HepG2 (cell line): ENCODE data around the gene IL32. TPM values are rescaled to one million over a fixed set of nuclear protein-coding genes. Genes with fewer than 3 reads are reported as not detected.

ENCODE experiments used
- CBFB ChIP-seq: sonication (generic); formaldehyde crosslinking; IDR thresholded peaks from 2 replicates; pipeline ENCODE4 v1.4.0; 2020; ENCODE audit warnings: missing genetic modification reagents
- GTF3A ChIP-seq: sonication (generic); formaldehyde crosslinking; conservative IDR thresholded peaks from 2 replicates; pipeline ENCODE4 v1.4.0; 2020; ENCODE audit warnings: mild to moderate bottlenecking, missing genetic modification reagents
- KAT2B ChIP-seq: fragments of 150-350 bp; IDR thresholded peaks from 2 replicates; pipeline ENCODE4 v1.6.1; 2014; ENCODE audit warnings: low read depth, low read length, borderline replicate concordance
- KDM4B ChIP-seq: sonication (generic); formaldehyde crosslinking; IDR thresholded peaks from 2 replicates; pipeline ENCODE4 v1.4.0; 2020; ENCODE audit warnings: missing genetic modification reagents
- KLF9 ChIP-seq: IDR thresholded peaks from 2 replicates; pipeline ENCODE4 v1.6.1; 2016; ENCODE audit warnings: low read depth
- MXI1 ChIP-seq: IDR thresholded peaks from 3 replicates; pipeline ENCODE4 v1.6.1; 2012; ENCODE audit warnings: low read depth, low read length, inconsistent platforms, borderline replicate concordance
- NFYB ChIP-seq: sonication (generic); formaldehyde crosslinking; IDR thresholded peaks from 2 replicates; pipeline ENCODE4 v1.4.0; 2020; ENCODE audit warnings: missing genetic modification reagents
- STAG1 ChIP-seq: sonication (generic); formaldehyde crosslinking; IDR thresholded peaks from 2 replicates; pipeline ENCODE4 v1.4.0; 2020; ENCODE audit warnings: missing genetic modification reagents
- TBX2 ChIP-seq: sonication (generic); formaldehyde crosslinking; IDR thresholded peaks from 2 replicates; pipeline ENCODE4 v1.5.0; 2020; ENCODE audit warnings: missing genetic modification reagents, mild to moderate bottlenecking, borderline replicate concordance
- polyA plus RNA-seq, 8 experiments: library from polyadenylated mRNA; depleted of rRNA in 3 of 8; stranded (reverse) in 7 of 8; unstranded in 1 of 8; fragments of >200 nt; fragmentation: Illumina TruSeq in 4 of 8; extraction: Trizol in 4 of 8; gene quantifications; 2 replicates each; pipeline versions ENCODE4 v1.2.1 to v1.2.3, GENCODE V29; 2011 to 2016; ENCODE audit warnings: low read depth in 4 of 8, missing spikeins in 1 of 8, mixed read lengths in 1 of 8; ENCODE audit not compliant: insufficient read depth in 1 of 8
- total RNA-seq, 5 experiments: library from RNA; depleted of rRNA; stranded (reverse); fragments of >200 nt; fragmentation: Illumina TruSeq; extraction: Trizol; gene quantifications; 2 replicates each; pipeline ENCODE4 v1.2.3, GENCODE V29; 2016; ENCODE audit warnings: low read depth in 1 of 5
- TF ChIP-seq, protein P1 (sequence below): sonication (generic); formaldehyde crosslinking; IDR thresholded peaks from 2 replicates; pipeline ENCODE4 v1.4.0; 2020; ENCODE audit warnings: mild to moderate bottlenecking, missing genetic modification reagents, borderline replicate concordance
- TF ChIP-seq, protein P2 (sequence below): sonication (generic); formaldehyde crosslinking; IDR thresholded peaks from 2 replicates; pipeline ENCODE4 v1.5.1; 2020; ENCODE audit warnings: mild to moderate bottlenecking, missing genetic modification reagents, borderline replicate concordance
- TF ChIP-seq, protein P3 (sequence below): sonication (generic); formaldehyde crosslinking; IDR thresholded peaks from 2 replicates; pipeline ENCODE4 v1.4.0; 2020; ENCODE audit warnings: missing genetic modification reagents, borderline replicate concordance
- TF ChIP-seq, protein P4 (sequence below): sonication (generic); formaldehyde crosslinking; IDR thresholded peaks from 2 replicates; pipeline ENCODE4 v1.5.0; 2020; ENCODE audit warnings: missing genetic modification reagents
- TF ChIP-seq, protein P5 (sequence below): IDR thresholded peaks from 2 replicates; pipeline ENCODE4 v1.6.1; 2016; ENCODE audit warnings: missing compliant biosample characterization, missing genetic modification reagents, borderline replicate concordance

Gene IL32
- total and polyA plus RNA-seq, 2 of the 13 experiments (the other 11 are each of a cell fraction or from before 2014, with no cell fraction given): 115 to 165 TPM

DNA sequence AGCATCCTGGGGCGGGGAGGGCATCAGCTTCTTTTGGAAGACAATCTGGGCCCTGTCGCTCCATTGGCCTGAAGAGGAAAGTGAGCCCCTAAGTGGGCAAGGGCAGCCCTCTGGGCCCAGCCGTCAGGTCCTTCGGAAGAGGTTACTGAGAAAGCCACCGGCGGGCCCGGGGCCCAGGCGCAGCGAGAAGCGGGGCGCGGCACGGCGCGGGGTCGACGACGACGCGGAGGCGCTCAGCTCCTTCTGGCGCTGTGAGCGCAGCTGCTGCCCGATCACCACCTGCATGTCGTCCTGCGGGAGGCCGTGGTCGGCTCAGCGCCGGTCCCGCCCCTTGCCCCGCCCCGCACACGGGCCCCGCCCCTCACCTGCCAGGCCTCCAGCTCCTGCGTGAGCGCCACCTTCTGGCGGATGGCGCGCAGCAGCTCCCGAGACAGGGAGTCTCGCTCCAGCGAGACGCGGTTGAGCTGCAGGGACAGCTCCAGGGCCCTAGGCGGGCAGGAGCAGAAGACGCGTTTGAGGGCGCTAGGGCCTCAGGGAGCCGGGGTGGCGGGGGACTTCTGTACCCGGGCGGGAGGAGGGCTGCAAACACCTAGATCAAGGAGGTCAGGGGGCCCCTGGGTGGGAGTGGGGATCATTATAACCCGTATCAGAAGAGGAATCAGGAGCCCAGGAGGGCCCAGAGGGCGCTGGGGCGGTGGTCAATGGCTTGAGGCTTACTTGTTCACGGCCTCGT is 37.3 kb upstream of the IL32 start (continued):
- TF ChIP-seq, protein P1, sequence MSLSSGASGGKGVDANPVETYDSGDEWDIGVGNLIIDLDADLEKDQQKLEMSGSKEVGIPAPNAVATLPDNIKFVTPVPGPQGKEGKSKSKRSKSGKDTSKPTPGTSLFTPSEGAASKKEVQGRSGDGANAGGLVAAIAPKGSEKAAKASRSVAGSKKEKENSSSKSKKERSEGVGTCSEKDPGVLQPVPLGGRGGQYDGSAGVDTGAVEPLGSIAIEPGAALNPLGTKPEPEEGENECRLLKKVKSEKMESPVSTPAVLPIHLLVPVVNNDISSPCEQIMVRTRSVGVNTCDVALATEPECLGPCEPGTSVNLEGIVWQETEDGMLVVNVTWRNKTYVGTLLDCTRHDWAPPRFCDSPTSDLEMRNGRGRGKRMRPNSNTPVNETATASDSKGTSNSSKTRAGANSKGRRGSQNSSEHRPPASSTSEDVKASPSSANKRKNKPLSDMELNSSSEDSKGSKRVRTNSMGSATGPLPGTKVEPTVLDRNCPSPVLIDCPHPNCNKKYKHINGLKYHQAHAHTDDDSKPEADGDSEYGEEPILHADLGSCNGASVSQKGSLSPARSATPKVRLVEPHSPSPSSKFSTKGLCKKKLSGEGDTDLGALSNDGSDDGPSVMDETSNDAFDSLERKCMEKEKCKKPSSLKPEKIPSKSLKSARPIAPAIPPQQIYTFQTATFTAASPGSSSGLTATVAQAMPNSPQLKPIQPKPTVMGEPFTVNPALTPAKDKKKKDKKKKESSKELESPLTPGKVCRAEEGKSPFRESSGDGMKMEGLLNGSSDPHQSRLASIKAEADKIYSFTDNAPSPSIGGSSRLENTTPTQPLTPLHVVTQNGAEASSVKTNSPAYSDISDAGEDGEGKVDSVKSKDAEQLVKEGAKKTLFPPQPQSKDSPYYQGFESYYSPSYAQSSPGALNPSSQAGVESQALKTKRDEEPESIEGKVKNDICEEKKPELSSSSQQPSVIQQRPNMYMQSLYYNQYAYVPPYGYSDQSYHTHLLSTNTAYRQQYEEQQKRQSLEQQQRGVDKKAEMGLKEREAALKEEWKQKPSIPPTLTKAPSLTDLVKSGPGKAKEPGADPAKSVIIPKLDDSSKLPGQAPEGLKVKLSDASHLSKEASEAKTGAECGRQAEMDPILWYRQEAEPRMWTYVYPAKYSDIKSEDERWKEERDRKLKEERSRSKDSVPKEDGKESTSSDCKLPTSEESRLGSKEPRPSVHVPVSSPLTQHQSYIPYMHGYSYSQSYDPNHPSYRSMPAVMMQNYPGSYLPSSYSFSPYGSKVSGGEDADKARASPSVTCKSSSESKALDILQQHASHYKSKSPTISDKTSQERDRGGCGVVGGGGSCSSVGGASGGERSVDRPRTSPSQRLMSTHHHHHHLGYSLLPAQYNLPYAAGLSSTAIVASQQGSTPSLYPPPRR: peak; percentile 38; the same call in 1 of the 2 replicates
- 0 out of 2 replicates have a peak, but pooled peaks have one; percentile 42 for TF ChIP-seq CBFB (CRISPR knock-in tag)
- TF ChIP-seq, protein P2, sequence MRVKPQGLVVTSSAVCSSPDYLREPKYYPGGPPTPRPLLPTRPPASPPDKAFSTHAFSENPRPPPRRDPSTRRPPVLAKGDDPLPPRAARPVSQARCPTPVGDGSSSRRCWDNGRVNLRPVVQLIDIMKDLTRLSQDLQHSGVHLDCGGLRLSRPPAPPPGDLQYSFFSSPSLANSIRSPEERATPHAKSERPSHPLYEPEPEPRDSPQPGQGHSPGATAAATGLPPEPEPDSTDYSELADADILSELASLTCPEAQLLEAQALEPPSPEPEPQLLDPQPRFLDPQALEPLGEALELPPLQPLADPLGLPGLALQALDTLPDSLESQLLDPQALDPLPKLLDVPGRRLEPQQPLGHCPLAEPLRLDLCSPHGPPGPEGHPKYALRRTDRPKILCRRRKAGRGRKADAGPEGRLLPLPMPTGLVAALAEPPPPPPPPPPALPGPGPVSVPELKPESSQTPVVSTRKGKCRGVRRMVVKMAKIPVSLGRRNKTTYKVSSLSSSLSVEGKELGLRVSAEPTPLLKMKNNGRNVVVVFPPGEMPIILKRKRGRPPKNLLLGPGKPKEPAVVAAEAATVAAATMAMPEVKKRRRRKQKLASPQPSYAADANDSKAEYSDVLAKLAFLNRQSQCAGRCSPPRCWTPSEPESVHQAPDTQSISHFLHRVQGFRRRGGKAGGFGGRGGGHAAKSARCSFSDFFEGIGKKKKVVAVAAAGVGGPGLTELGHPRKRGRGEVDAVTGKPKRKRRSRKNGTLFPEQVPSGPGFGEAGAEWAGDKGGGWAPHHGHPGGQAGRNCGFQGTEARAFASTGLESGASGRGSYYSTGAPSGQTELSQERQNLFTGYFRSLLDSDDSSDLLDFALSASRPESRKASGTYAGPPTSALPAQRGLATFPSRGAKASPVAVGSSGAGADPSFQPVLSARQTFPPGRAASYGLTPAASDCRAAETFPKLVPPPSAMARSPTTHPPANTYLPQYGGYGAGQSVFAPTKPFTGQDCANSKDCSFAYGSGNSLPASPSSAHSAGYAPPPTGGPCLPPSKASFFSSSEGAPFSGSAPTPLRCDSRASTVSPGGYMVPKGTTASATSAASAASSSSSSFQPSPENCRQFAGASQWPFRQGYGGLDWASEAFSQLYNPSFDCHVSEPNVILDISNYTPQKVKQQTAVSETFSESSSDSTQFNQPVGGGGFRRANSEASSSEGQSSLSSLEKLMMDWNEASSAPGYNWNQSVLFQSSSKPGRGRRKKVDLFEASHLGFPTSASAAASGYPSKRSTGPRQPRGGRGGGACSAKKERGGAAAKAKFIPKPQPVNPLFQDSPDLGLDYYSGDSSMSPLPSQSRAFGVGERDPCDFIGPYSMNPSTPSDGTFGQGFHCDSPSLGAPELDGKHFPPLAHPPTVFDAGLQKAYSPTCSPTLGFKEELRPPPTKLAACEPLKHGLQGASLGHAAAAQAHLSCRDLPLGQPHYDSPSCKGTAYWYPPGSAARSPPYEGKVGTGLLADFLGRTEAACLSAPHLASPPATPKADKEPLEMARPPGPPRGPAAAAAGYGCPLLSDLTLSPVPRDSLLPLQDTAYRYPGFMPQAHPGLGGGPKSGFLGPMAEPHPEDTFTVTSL (CRISPR knock-in tag): no peak
- TF ChIP-seq NFYB (CRISPR knock-in tag): peak; percentile 30; the same call in 1 of the 2 replicates
- no peak for TF ChIP-seq KDM4B (CRISPR knock-in tag)
- TF ChIP-seq, protein P3, sequence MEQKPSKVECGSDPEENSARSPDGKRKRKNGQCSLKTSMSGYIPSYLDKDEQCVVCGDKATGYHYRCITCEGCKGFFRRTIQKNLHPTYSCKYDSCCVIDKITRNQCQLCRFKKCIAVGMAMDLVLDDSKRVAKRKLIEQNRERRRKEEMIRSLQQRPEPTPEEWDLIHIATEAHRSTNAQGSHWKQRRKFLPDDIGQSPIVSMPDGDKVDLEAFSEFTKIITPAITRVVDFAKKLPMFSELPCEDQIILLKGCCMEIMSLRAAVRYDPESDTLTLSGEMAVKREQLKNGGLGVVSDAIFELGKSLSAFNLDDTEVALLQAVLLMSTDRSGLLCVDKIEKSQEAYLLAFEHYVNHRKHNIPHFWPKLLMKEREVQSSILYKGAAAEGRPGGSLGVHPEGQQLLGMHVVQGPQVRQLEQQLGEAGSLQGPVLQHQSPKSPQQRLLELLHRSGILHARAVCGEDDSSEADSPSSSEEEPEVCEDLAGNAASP (CRISPR knock-in tag): 0 out of 2 replicates have a peak, but pooled peaks have one; percentile 11
- peak; percentile 54; the same call in 1 of the 3 replicates for TF ChIP-seq MXI1
- peak; percentile 51; the same call in 1 of the 2 replicates for TF ChIP-seq TBX2 (CRISPR knock-in tag)
- no peak for TF ChIP-seq KLF9 (CRISPR knock-in tag)
- TF ChIP-seq, protein P4, sequence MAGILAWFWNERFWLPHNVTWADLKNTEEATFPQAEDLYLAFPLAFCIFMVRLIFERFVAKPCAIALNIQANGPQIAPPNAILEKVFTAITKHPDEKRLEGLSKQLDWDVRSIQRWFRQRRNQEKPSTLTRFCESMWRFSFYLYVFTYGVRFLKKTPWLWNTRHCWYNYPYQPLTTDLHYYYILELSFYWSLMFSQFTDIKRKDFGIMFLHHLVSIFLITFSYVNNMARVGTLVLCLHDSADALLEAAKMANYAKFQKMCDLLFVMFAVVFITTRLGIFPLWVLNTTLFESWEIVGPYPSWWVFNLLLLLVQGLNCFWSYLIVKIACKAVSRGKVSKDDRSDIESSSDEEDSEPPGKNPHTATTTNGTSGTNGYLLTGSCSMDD (CRISPR knock-in tag): no peak
- TF ChIP-seq, protein P5, sequence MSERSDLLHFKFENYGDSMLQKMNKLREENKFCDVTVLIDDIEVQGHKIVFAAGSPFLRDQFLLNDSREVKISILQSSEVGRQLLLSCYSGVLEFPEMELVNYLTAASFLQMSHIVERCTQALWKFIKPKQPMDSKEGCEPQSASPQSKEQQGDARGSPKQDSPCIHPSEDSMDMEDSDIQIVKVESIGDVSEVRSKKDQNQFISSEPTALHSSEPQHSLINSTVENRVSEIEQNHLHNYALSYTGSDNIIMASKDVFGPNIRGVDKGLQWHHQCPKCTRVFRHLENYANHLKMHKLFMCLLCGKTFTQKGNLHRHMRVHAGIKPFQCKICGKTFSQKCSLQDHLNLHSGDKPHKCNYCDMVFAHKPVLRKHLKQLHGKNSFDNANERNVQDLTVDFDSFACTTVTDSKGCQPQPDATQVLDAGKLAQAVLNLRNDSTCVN (CRISPR knock-in tag): 0 out of 2 replicates have a peak, but pooled peaks have one; percentile 23
- TF ChIP-seq GTF3A (CRISPR knock-in tag): no peak; the same call in 1 of the 2 replicates
- TF ChIP-seq KAT2B: no peak
- TF ChIP-seq STAG1 (CRISPR knock-in tag): peak; percentile 68
